H1 (cell line): ENCODE results near the gene ZNF536.

Source experiments
- BCL11A ChIP-seq, 2 experiments: IDR thresholded peaks; one replicate each; pipeline ENCODE4 v1.6.1; 2011; ENCODE audit warnings: low read depth in 2 of 2, low read length in 2 of 2, mild to moderate bottlenecking in 2 of 2
- CHD2 ChIP-seq: IDR thresholded peaks from 2 replicates; pipeline ENCODE4 v1.6.1; 2012; ENCODE audit warnings: low read length, improper control_type of control experiment
- EGR1 ChIP-seq: IDR thresholded peaks from 2 replicates; pipeline ENCODE4 v1.6.1; 2011; ENCODE audit warnings: low read depth, low read length, borderline replicate concordance
- HDAC2 ChIP-seq, 2 experiments: fragments of 300-600 bp in 1 of 2; sonication (generic) in 1 of 2; IDR thresholded peaks; 2 replicates each; pipeline ENCODE4 v1.6.1; 2011 to 2012; ENCODE audit warnings: low read depth in 2 of 2, low read length in 2 of 2, mild to moderate bottlenecking in 2 of 2, moderate library complexity in 2 of 2, borderline replicate concordance in 1 of 2, inconsistent platforms in 1 of 2
- KDM5A ChIP-seq: fragments of 200-600 bp; IDR thresholded peaks from 2 replicates; pipeline ENCODE4 v1.7.1; 2012; ENCODE audit warnings: mild to moderate bottlenecking, low read length, inconsistent platforms, mixed read lengths
- POLR2A ChIP-seq, 2 experiments: IDR thresholded peaks; 1 replicate in 1 of 2; 2 replicates in 1 of 2; pipeline ENCODE4 v1.6.1; 2011; ENCODE audit warnings: low read depth in 2 of 2, low read length in 2 of 2, mild to moderate bottlenecking in 2 of 2; ENCODE audit errors: control extremely low read depth in 1 of 2
- POLR2AphosphoS5 ChIP-seq: IDR thresholded peaks from 2 replicates; pipeline ENCODE4 v1.6.1; 2011; ENCODE audit warnings: low read depth, low read length
- RBBP5 ChIP-seq: IDR thresholded peaks from 2 replicates; pipeline ENCODE4 v1.7.1; 2012; ENCODE audit warnings: low read depth, mild to moderate bottlenecking, inconsistent platforms, low read length, moderate library complexity, borderline replicate concordance
- TAF1 ChIP-seq: IDR thresholded peaks from 2 replicates; pipeline ENCODE4 v1.6.1; 2011; ENCODE audit warnings: mild to moderate bottlenecking, low read depth, low read length
- YY1 ChIP-seq: IDR thresholded peaks from 2 replicates; pipeline ENCODE4 v1.6.1; 2011; ENCODE audit warnings: low read depth, mild to moderate bottlenecking, low read length
- ZNF274 ChIP-seq: IDR thresholded peaks from 2 replicates; pipeline ENCODE4 v1.7.0; 2012; ENCODE audit warnings: low read length, borderline replicate concordance; ENCODE audit errors: extremely low read depth
- TF ChIP-seq, protein P1 (sequence below): IDR thresholded peaks from 2 replicates; pipeline ENCODE4 v1.6.1; 2011; ENCODE audit warnings: low read length, improper control_type of control experiment
- TF ChIP-seq, protein P2 (sequence below), 3 experiments: IDR thresholded peaks; 1 replicate in 2 of 3; 2 replicates in 1 of 3; pipeline versions ENCODE4 v1.5.1 to v1.6.1; 2011; ENCODE audit warnings: low read length in 3 of 3, mild to moderate bottlenecking in 3 of 3, inconsistent platforms in 2 of 3, low read depth in 1 of 3, moderate library complexity in 1 of 3; ENCODE audit not compliant: insufficient read depth in 1 of 3; ENCODE audit errors: control extremely low read depth in 1 of 3
- TF ChIP-seq, protein P3 (sequence below): IDR thresholded peaks from 2 replicates; pipeline ENCODE4 v1.6.1; 2011; ENCODE audit warnings: low read depth, mild to moderate bottlenecking, low read length; ENCODE audit not compliant: insufficient read depth

DNA sequence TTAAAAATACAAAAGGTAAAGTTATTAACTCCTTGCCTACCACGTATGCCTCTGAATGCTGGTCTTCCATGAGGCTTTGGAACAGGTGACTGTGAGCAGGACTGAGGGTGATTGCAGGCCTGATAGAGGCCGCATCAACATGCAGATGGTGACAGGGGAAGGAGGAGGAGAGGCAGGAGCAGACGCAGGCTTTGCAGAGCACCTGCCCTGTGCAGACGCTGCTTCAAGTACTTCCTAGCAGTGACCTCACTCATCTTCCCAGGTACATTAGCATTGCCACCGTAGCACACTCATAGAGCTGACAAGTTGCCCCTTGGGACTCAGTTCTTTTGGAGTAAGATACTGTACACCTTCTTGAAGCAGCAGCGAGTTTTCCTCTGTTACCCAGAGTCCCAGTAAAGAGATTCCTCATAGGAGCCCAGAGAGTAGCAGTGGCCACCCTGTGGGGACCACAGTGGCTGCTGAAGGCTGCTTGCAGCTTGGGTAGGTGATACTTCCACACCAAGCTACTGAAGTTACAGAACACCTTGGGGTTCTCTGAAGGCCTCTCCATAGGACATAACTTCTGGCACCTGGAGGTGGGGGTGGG is 56.0 kb downstream of the ZNF536 start:
- TF ChIP-seq BCL11A (IDR thresholded peaks at IDR 0.05; ENCODE audit: low read depth in 2 of 2, low read length in 2 of 2) (no peak), CHD2 (no peak), YY1 (no peak), POLR2AphosphoS5 (no peak), POLR2A (IDR thresholded peaks at IDR 0.05; ENCODE audit: control extremely low read depth in 1 of 2, low read depth in 2 of 2, low read length in 2 of 2) (no peak), RBBP5 (no peak), EGR1 (no peak), KDM5A (no peak), ZNF274 (no peak), TAF1 (no peak), HDAC2 (IDR thresholded peaks at IDR 0.05; ENCODE audit: borderline replicate concordance in 1 of 2, low read depth in 2 of 2, low read length in 2 of 2) (no peak)
- TF ChIP-seq, protein P1, sequence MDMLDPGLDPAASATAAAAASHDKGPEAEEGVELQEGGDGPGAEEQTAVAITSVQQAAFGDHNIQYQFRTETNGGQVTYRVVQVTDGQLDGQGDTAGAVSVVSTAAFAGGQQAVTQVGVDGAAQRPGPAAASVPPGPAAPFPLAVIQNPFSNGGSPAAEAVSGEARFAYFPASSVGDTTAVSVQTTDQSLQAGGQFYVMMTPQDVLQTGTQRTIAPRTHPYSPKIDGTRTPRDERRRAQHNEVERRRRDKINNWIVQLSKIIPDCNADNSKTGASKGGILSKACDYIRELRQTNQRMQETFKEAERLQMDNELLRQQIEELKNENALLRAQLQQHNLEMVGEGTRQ = no peak
- TF ChIP-seq, protein P2, sequence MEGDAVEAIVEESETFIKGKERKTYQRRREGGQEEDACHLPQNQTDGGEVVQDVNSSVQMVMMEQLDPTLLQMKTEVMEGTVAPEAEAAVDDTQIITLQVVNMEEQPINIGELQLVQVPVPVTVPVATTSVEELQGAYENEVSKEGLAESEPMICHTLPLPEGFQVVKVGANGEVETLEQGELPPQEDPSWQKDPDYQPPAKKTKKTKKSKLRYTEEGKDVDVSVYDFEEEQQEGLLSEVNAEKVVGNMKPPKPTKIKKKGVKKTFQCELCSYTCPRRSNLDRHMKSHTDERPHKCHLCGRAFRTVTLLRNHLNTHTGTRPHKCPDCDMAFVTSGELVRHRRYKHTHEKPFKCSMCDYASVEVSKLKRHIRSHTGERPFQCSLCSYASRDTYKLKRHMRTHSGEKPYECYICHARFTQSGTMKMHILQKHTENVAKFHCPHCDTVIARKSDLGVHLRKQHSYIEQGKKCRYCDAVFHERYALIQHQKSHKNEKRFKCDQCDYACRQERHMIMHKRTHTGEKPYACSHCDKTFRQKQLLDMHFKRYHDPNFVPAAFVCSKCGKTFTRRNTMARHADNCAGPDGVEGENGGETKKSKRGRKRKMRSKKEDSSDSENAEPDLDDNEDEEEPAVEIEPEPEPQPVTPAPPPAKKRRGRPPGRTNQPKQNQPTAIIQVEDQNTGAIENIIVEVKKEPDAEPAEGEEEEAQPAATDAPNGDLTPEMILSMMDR (IDR thresholded peaks at IDR 0.05; ENCODE audit: control extremely low read depth in 1 of 3, insufficient read depth in 1 of 3, low read depth in 1 of 3, low read length in 3 of 3) = no peak
- TF ChIP-seq, protein P3, sequence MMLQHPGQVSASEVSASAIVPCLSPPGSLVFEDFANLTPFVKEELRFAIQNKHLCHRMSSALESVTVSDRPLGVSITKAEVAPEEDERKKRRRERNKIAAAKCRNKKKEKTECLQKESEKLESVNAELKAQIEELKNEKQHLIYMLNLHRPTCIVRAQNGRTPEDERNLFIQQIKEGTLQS = no peak
